T-helper 2 cell treated with Interferon-gamma antibody and Interleukin-4, amounts not matched to agents 100 ng/mL and 5 ng/mL, for 36 hours (primary cell): ENCODE data around the gene ACADVL. TPM values are rescaled to one million over a fixed set of nuclear protein-coding genes. Genes with fewer than 3 reads are reported as not detected.
"Not testable (repeated sequence)": the region's sequence is repeated elsewhere in the genome, so short reads cannot be mapped to it uniquely, and the experiment has no call there.

Experiments used
- intact Hi-C: fragments of 100-400 bp; cut with micrococcal nuclease; formaldehyde crosslinking; loops from one replicate; pipeline ENCODE4 v1.15.1; 2023
- total RNA-seq: library from RNA; stranded (reverse); gene quantifications from 2 replicates; pipeline ENCODE4 v1.2.3, GENCODE V29; 2022

ACADVL gene
- 340 and 346 TPM in 2 replicates for total RNA-seq

DNA sequence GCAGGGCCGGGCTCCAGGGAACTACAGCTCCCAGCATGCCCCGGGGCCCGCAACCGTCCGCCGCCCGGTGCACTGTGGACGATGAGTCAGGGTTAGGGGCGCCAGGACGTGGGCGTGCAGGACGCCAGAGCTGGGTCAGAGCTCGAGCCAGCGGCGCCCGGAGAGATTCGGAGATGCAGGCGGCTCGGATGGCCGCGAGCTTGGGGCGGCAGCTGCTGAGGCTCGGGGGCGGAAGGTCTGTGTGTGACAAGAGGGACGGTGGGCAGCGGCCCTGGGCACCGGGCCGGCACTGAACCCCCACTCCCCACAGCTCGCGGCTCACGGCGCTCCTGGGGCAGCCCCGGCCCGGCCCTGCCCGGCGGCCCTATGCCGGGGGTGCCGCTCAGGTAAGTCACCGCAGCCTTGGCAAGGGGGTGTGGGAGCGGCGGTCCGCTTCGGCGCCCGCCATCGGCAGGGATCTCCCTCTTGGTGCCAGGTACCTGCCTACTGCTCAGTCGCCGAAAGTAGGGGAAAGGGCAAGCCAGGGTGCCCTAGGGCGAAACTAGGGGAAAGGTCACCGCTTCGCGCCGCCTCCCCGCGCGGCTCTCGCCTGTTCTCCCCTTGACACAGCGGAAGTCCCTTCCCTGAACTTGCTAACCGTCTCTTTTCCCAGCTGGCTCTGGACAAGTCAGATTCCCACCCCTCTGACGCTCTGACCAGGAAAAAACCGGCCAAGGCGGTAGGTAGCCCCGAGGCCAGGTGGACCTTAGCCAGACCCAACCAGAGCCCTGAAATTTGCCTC is at the start of gene ACADVL, which contains the start of gene DLG4:
TSS of gene ACADVL (plus strand) at position 127 of the 781 bp plus-strand sequence. CDS start at position 174, 47 bp downstream.
TSS of gene DLG4 (minus strand) at position 25 of the 781 bp plus-strand sequence.
- intact Hi-C loops: no loop called here

DNA sequence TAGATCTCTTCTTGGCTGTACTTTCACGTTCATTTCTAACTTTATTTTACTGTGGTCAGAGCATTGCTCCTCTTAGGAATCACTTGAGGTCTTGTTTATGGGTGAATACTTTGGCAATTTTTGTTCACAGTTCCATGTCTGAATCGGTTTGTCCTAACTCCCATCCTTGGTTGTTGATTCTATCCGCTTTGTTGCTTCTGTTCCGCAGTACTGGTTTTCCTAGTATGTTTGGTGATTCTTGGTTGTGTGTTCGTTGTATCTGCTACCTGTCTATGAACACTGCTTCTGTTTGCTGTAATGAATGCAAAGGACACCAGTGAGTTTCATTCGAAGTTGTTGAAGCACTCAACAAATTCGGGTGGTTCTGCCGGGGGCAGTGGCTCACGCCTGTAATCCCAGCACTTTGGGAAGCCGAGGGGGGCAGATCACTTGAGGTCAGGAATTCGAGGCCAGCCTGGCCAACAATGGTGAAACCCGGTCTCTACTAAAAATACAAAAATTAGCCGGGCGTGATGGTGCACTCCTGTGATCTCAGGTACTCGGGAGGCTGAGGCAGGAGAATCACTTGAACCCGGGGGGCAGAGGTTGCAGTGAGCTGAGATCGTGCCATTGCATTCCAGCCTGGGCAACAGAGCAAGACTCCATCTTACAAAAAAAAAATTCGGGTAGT is 47.1 kb upstream of the ACADVL start:
- intact Hi-C loops: not testable (repeated sequence)

DNA sequence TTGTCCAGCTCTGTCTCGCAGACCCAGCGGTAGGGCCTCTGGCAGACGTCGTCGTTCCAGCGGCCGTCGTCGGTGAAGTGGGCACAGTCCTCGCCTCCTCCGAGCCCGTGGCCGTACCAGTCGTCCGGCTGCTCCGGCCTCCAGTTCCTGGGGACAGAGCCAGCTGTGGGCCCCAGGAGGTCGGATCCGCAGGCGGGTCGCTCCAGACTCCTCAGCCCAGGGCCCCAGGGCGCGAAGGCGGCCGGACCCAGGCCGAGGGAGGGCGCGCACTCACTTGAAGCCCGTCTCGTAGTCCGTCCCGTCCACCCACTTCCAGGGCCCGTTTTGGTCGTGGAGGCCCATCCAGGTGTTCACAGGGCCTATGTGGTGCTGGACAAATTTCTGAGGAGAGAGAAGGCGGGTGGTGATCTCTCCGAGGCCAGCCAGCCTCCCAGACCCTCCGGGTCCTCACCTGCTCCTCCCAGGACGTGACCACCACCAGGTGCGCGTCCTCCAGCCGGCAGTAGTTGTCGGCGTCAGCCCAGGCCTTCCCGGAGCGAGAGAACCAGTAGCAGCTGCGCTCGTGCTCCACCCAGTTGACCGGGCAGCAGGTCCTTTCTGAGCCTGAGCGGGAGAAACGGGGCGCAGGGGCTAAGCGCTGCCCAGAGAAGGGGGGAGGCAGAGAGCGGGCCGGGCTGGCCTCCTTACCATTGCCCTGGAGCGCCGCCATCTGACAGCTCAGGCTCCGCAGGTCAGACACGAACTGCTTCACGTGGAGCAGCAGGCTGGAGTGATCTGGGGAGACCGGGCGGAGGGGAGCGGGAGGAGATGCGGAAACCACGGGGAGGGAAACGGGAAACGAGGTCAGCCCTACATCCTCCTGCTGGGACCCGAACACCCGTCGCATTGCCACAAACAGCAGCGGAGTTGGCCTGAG is 45.8 kb upstream of the ACADVL start:
- intact Hi-C loops: no loop called here

DNA sequence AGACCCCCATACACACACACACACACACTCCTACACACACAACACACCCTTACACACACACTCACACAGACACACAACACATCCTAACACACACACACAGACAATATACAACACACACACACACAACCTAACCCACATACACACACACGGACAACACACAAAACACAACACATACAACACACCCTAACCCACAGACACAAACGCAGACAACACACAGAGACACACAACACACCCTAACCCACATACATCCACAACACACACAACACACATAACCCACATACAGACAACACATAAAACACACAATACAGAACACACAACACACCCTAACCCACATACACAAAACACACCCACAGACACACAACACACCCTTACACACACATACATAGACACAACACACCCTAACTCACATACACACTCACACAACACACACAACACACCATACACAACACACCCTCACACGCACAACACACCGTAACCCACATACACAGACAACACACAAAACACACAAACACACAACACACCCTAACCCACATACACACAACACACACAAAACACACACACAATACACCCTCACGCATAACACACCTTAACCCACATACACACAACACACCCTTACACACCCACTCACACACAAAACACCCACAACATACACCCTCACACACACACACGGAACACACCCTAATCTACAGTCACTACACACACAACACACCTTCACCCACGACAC is 45.0 kb upstream of the ACADVL start:
- intact Hi-C loops: no loop called here

- intact Hi-C loops: no loop called here
Measured at GRCh38 chr17:7175330-7175733, 44.4 kb upstream of the ACADVL start.

DNA sequence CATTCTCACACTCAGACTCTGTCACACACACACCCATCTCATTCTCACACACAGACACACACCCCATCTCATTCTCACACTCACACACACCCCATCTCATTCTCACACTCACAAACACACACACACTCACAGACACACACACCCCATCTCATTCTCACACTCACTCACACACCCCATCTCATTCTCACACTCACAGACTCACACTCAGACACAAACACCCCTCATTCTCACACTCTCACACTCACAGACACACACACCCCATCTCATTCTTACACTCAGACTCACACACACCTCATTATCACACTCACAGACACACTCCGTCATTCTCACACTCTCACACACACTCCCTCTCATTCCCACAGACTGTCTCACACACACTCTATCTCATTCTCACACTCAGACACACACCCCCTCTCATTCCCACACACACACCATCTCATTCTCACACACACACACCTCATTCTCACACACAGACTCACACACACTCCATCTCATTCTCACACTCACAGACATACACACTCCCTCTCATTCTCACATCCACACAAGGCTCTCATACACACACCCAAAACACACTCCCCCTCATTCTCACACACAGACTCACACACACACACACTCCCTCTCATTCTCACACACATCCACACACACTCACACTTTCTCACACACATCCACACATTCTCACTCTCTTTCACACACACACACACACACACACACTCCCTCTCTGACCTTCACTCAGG is 43.5 kb upstream of the ACADVL start:
- intact Hi-C loops: loop anchor here (2.0 kb wide), 1 partner anchor 129 kb away; no protein-coding TSS in a partner anchor

- intact Hi-C loops: loop anchor here (2.0 kb wide), 1 partner anchor 130 kb away; no protein-coding TSS in a partner anchor
Measured at GRCh38 chr17:7176841-7177190, 42.9 kb upstream of the ACADVL start.

DNA sequence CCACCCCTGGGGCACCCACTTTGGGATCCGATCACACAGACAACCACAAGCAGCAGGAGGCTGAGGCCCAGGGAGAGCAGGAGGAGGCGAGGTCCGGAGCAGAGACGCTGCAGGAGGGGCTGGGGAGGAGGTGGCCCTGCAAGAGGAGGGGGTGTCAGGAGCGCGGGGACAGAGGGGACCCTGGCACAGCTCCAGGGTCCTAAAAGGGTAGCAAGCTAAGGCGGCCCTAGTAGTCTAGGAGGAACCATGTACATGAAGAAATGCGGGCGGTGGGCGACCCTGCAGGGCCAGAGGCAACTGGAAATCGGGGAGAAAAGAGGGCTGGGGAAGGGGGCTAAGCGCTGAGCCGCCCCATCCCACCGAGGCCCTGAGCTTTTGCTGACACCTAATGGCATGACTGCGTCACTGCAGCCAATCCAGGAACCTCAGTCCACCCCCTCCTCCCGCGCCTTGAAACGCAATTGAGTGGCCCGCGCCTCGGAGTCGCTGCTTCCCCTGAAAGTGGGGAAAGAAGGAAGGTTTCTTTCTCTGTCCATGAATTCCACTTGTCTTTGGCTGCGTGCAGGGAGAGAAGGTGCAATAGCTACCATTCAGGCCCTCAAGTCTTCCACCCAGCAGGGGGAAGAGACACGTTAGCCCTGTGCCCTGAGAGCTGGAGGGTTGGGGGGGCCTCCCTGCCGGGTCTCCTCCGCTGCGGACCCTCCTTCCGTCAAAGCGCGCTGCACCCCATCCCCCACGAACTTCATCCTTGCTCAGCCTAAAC is 42.4 kb upstream of the ACADVL start:
- intact Hi-C loops: loop anchor here (2.0 kb wide), 1 partner anchor 131 kb away; no protein-coding TSS in a partner anchor

DNA sequence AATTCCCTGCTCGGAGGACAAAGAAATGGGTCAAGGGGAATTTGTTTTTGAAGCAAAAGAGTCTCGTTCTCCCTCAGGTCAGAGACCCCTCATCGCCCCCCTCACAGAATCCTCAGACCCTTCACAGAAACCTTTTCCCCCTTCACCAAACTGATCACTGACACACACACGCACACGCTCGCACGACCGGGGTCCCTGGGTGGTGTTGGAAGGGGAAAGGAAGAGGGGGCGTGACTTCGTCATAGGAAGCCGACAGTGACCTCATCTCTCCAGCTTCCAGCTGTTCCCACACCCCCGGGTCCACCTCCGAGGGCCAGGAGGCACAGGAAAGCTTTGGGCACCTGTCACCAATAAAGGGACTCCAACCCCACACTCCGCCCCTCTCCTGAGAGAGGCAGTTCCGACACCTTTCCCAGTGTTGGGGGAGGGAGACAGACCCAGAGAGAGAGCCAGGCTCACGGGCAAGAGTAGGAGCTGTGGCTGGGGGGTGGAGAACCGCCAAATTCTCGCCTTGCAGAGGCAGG is 41.7 kb upstream of the ACADVL start:
- intact Hi-C loops: loop anchor here (2.0 kb wide), 1 partner anchor 131 kb away; no protein-coding TSS in a partner anchor

- intact Hi-C loops: no loop called here
Measured at GRCh38 chr17:7178973-7179316, 40.8 kb upstream of the ACADVL start.

DNA sequence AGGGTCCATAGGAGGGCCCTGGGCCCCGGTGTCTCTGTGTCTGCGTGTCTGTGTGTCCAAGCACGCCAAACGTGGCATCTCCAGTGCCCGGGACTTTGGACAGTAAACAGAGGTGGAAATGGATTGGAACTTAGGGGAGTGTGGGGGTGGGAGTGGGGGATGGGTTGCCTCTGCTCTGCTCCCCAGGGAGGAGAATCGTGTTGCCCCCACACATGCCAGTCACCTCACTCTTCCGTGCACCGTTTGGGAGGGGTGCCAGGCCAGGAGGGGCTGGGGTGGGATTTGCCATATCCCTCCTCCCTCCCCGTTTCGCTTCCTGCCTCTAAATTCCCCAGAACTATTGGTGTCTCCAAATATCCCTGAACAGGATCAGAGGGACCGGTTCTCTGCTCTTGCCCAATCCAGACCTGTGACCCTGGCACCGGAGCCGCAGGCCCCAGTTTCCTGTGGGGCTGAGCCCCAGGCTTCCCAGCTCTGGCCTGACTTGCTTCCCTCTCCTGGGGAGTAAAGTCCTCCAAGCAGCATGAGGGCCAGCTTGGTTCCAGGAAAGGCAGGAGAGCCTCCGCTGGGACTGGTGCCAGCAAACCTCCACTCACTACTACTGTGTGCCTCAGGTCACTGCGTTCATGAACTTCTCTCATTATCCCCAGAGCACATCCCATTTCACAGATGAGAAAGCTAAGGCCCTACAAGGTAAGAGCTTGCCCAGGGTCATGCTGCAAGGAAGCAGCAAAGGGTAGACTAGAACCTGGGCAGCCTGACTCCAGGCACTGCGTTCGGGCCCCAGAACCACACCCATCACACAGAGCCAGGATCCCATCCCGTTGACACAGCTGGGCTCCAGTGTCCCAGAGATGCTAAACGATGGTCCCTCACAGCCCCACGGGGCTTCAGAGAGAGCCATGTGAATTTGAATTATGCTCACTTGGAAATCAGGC is 40.2 kb upstream of the ACADVL start, which contains the start of gene ASGR1:
TSS of gene ASGR1 (minus strand) at position 54 of the 938 bp plus-strand sequence. CDS start 807 bp downstream, outside the sequence.
- intact Hi-C loops: no loop called here

DNA sequence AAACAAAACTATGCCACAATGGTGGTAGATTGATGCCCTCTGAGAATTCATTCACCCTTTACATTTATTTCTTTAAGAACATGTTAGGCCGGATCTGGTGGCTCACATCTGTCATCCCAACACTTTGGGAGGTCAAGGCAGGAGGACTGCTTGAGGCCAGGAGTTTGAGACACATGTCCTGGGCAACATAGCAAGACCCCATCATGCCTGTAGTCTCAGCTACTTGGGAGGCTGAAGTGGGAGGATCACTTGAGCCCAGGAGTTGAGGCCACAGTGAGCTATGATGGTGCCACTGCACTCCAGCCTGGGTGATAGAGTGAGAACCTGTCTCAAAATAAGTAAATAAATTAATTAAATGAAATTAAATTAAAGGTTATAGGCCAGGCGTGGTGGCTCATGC is 37.6 kb upstream of the ACADVL start:
- intact Hi-C loops: not testable (repeated sequence)

- intact Hi-C loops: no loop called here
Measured at GRCh38 chr17:7183433-7184090, 36.2 kb upstream of the ACADVL start.

- intact Hi-C loops: no loop called here
Measured at GRCh38 chr17:7184091-7184488, 35.6 kb upstream of the ACADVL start.

- intact Hi-C loops: no loop called here
Measured at GRCh38 chr17:7184647-7185046, 35.1 kb upstream of the ACADVL start.

DNA sequence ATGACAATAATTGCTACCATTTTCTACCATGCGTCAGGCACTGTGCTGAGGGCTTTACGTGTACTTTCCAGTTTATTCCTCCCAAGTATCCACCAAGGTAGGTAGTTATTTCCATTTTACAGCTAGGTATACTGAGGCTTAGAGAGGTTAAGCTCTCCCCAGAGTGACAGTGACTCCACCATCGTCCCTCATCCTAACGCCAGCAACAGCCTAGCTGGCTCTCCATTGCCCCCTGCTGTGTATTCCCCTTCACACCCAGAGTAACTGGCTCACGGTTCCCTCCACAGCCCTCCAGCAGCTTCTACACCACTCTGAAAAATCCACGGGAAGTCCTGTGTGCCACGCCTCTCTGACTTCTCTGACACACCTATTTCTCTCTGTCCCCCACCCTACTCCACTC is 33.5 kb upstream of the ACADVL start:
- intact Hi-C loops: no loop called here

DNA sequence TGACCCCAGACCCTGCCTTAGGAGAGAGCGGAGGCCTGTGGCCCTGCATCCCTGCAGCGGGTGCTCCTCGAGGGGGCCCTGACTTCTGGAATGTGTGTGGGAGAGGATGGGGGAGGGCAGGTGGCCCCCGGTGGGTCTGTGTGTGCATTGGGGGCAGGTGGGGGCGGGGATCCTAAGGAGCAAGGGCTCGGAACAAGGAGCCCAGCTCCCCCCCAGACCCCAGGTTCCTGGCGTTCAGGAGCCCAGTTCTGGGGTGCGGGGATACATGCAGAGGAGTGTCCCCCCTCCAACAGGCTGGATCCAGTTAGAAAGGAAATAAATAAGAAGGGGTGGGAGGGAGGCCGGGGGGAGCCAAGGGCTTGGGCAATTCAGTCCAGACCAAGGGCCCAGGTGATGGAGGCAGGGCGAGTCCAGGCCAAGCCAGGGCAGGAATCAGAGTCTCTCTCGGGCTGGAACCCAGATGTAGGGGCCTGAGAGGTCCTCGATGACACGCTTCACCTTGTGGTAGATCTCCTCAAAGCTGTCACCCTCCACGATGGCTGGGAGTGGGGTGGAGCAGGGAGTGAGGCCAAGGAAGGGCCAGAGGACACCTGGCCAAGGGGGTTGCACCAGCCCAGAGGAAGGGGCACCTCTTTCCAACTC is 29.3 kb upstream of the ACADVL start:
- intact Hi-C loops: no loop called here
